Ovary (tissue), 9 donors: ENCODE data around the gene PPARD. TPM values are rescaled to one million over a fixed set of nuclear protein-coding genes. Genes with fewer than 3 reads are reported as not detected.

Source experiments
- DNase-seq, 5 donors: peaks; one replicate each; pipeline ENCODE4 v3.0.0-alpha.2; 2019 to 2020
- H3K27ac ChIP-seq, 2 donors: fragments of 200-600 bp; one replicate each; pipeline versions ENCODE4 v1.5.1 to v1.8.0; 2019 to 2022
- H3K27me3 ChIP-seq: fragments of 200-600 bp; one replicate; pipeline ENCODE4 v1.8.0; 2022
- H3K36me3 ChIP-seq: fragments of 200-600 bp; sonication (generic); one replicate; pipeline ENCODE4 v1.5.1; 2019
- H3K4me1 ChIP-seq: one replicate; pipeline ENCODE4 v1.8.1; 2013; ENCODE audit warnings: mild to moderate bottlenecking, moderate library complexity; ENCODE audit not compliant: insufficient read depth
- H3K4me3 ChIP-seq: fragments of 200-600 bp; sonication (generic); one replicate; pipeline ENCODE4 v1.5.1; 2017
- H3K9me3 ChIP-seq, 2 donors: fragments of 200-600 bp in 1 of 2; sonication (generic) in 1 of 2; one replicate each; pipeline versions ENCODE4 v1.5.1 to v1.8.1; 2013 to 2019; ENCODE audit warnings: mild to moderate bottlenecking in 1 of 2, moderate library complexity in 1 of 2
- EP300 ChIP-seq: sonication (generic); formaldehyde crosslinking; IDR thresholded peaks from one replicate; pipeline ENCODE4 v1.6.1; 2017; ENCODE audit warnings: antibody characterized with exemption
- POLR2A ChIP-seq: fragments of 450-650 bp; IDR thresholded peaks from one replicate; pipeline ENCODE4 v1.6.1; 2017; ENCODE audit warnings: antibody characterized with exemption, mild to moderate bottlenecking, moderate library complexity
- WGBS, 3 donors: extraction: QIAGEN DNeasy Blood & Tissue Kit in 1 of 3; methylation state at CpG; one replicate each; pipeline versions ENCODE4 v1.1.5 to v1.1.7; 2013 to 2017; 5-methylcytosine and 5-hydroxymethylcytosine counted together
- intact Hi-C, 4 donors: fragments of 100-400 bp; cut with DNase I; formaldehyde crosslinking; loops; one replicate each; pipeline versions ENCODE4 v1.11.0 to v1.15.1; 2022 to 2023
- polyA plus RNA-seq, 2 donors: library from polyadenylated mRNA; stranded (reverse); fragments of 200-250 nt in 1 of 2; fragments of 350-450 nt in 1 of 2; fragmentation: Illumina TruSeq in 1 of 2; extraction: RNeasy Lipid Tissue Mini Kit (QIAGEN cat#74804) in 1 of 2; gene quantifications; one replicate each; pipeline ENCODE4 v1.2.3, GENCODE V29; 2013 to 2014
- total RNA-seq, 7 donors: library from RNA; depleted of rRNA in 2 of 7; stranded (reverse); fragments of >200 nt in 2 of 7; fragmentation: NEBNext Ultra II Directional in 3 of 7; extraction: Animal tissue kit (Norgen Biotek cat#: 25700) in 3 of 7; gene quantifications; one replicate each; pipeline versions ENCODE4 v1.1.0 to v1.2.4, GENCODE V29; 2016 to 2023
- TF ChIP-seq, protein P1 (sequence below), 3 donors: fragments of 450-650 bp in 2 of 3; fragments of 200-600 bp in 1 of 3; IDR thresholded peaks; one replicate each; pipeline versions ENCODE4 v1.5.1 to v1.8.0; 2016 to 2022; ENCODE audit warnings: antibody characterized with exemption in 3 of 3, mild to moderate bottlenecking in 1 of 3
- donor health status: DM: no; HTN: no; CAD: no; lungs with moderate emphysema.
- donor health status: DM: no; HTN: no; CAD: no.
- donor health status: Bipolar disorder and iron deficiency.
- donor health status: DM: yes; HTN: yes; CAD: no.
- donor health status: DM: no; HTN: no; CAD: no.
- donor health status: DM: yes; HTN: yes; CAD: no.

Gene PPARD
- total and polyA plus RNA-seq, 9 donors: 7.9 to 55.9 (median 25.0) TPM

DNA sequence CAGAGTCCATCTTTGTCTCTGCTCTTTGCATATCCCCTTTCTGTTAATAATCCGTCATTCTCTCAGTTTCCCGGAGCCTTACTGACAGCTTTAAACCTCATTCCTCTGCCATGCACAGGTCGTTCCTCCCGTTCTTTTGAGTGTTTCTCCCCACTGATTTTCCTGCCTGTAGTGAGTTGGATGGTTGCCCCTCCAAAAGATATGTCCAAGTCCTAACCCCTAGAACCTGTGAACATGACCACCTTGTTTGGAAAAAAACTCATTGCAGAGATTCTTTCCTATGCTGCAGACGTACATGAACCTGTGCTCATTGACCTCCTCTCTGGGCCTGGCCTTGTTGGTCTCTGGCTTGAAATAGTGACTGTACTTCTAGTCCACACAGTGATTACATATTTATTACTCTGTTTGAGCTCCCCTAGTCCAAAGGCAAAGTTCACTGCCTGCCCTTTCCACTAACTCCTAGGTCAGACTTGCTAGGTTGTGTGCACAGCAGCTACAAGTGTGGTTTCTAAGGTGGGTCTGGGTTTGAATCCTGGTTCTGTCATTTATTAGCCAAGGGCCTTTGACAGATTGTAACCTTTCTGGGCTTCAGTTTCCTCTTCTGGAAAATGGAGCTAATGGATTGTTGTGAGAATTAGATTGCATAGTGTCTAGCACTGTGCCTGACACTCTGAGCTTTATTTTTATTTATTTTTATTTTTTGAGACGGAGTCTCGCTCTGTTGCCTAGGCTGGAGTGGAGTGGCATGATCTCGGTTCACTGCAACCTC, 29.3 kb downstream of the PPARD start:
- no peaks in the 10 kb centered on the region for H3K9me3 ChIP-seq
- no peak overlapping the region for H3K4me3 ChIP-seq
- H3K36me3 ChIP-seq: no peaks in the 10 kb centered on the region
- H3K4me1 ChIP-seq: peaks cover 9% of the 10 kb centered on the region
- no peak for DNase-seq
- no peaks in the 10 kb centered on the region for H3K27me3 ChIP-seq
- TF ChIP-seq EP300 (no peak), POLR2A (no peak)
- TF ChIP-seq, protein P1, sequence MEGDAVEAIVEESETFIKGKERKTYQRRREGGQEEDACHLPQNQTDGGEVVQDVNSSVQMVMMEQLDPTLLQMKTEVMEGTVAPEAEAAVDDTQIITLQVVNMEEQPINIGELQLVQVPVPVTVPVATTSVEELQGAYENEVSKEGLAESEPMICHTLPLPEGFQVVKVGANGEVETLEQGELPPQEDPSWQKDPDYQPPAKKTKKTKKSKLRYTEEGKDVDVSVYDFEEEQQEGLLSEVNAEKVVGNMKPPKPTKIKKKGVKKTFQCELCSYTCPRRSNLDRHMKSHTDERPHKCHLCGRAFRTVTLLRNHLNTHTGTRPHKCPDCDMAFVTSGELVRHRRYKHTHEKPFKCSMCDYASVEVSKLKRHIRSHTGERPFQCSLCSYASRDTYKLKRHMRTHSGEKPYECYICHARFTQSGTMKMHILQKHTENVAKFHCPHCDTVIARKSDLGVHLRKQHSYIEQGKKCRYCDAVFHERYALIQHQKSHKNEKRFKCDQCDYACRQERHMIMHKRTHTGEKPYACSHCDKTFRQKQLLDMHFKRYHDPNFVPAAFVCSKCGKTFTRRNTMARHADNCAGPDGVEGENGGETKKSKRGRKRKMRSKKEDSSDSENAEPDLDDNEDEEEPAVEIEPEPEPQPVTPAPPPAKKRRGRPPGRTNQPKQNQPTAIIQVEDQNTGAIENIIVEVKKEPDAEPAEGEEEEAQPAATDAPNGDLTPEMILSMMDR (IDR thresholded peaks at IDR 0.05): no peak
- WGBS, 3 donors: 88 to 90% (median 89%) methylated on average over 8 of the region's 8 CpGs
- intact Hi-C loops: no loop called here
- no peak overlapping the region for H3K27ac ChIP-seq

GRCh38 chr6:35372633-35373032, 30.3 kb downstream of the PPARD start:
- no peaks in the 10 kb centered on the region for H3K9me3 ChIP-seq
- no peak overlapping the region for H3K4me3 ChIP-seq
- no peaks in the 10 kb centered on the region for H3K36me3 ChIP-seq
- H3K27ac ChIP-seq: no peak overlapping the region
- TF ChIP-seq POLR2A (no peak), EP300 (no peak)
- TF ChIP-seq, protein P1 (IDR thresholded peaks at IDR 0.05): no peak
- intact Hi-C loops: no loop called here
- DNase-seq: no peak
- peaks cover 15% of the 10 kb centered on the region for H3K4me1 ChIP-seq
- H3K27me3 ChIP-seq: no peaks in the 10 kb centered on the region

- H3K27ac ChIP-seq: peak overlapping the region; percentile 17 to 76
- DNase-seq: no peak
- TF ChIP-seq, protein P1 (IDR thresholded peaks at IDR 0.05): no peak
- TF ChIP-seq POLR2A: no peak
- TF ChIP-seq EP300: no peak
Observed at GRCh38 chr6:35376281-35376680, 33.9 kb downstream of the PPARD start.

GRCh38 chr6:35377002-35377401, 34.6 kb downstream of the PPARD start:
- WGBS, 3 donors: 7 to 27% (median 21%) methylated on average over 7 of the region's 7 CpGs
- no peaks in the 10 kb centered on the region for H3K9me3 ChIP-seq
- peaks cover 9% of the 10 kb centered on the region for H3K4me1 ChIP-seq
- peak overlapping the region; percentile 52 to 76 for H3K27ac ChIP-seq
- H3K27me3 ChIP-seq: no peaks in the 10 kb centered on the region
- DNase-seq: no peak
- TF ChIP-seq EP300: no peak
- no peak for TF ChIP-seq POLR2A
- TF ChIP-seq, protein P1 (IDR thresholded peaks at IDR 0.05): no peak
- no peak overlapping the region for H3K4me3 ChIP-seq
- no peaks in the 10 kb centered on the region for H3K36me3 ChIP-seq
- intact Hi-C loops: no loop called here

More at GRCh38 chr6:35376281-35376680, 33.9 kb downstream of the PPARD start:
- H3K36me3 ChIP-seq: no peaks in the 10 kb centered on the region
- intact Hi-C loops: no loop called here
- peaks cover 9% of the 10 kb centered on the region for H3K4me1 ChIP-seq
- 92 to 100% (median 99%) methylated on average over 2 of the region's 2 CpGs for WGBS, 3 donors
- no peaks in the 10 kb centered on the region for H3K27me3 ChIP-seq
- no peak overlapping the region for H3K4me3 ChIP-seq
- no peaks in the 10 kb centered on the region for H3K9me3 ChIP-seq
